GM23338 (cell line): ENCODE measurements around the gene ZNF536.

Source experiments
- CREB1 ChIP-seq: fragments of 250-450 bp; sonication (Bioruptor Pico); IDR thresholded peaks from 2 replicates; pipeline ENCODE4 v1.5.0; 2020; ENCODE audit warnings: low read depth, mild to moderate bottlenecking, moderate library complexity
- CTCF ChIP-seq, 2 experiments: fragments of 200-600 bp in 1 of 2; sonication (generic) in 1 of 2; conservative IDR thresholded peaks; 2 replicates each; pipeline versions ENCODE4 v1.5.1 to v1.6.1; 2016 to 2017; ENCODE audit warnings: antibody characterized with exemption in 2 of 2, low read depth in 2 of 2, mild to moderate bottlenecking in 2 of 2, moderate library complexity in 1 of 2
- EZH2 ChIP-seq: fragments of 200-600 bp; sonication (generic); IDR thresholded peaks from one replicate; pipeline ENCODE4 v1.8.0; 2017; ENCODE audit warnings: antibody characterized with exemption, mild to moderate bottlenecking, low read depth; ENCODE audit not compliant: unreplicated experiment
- EZH2phosphoT487 ChIP-seq: fragments of 200-600 bp; sonication (generic); IDR thresholded peaks from one replicate; pipeline ENCODE4 v1.8.1; 2018; ENCODE audit warnings: antibody characterized with exemption; ENCODE audit not compliant: unreplicated experiment
- JUNB ChIP-seq: IDR thresholded peaks from one replicate; pipeline ENCODE4 v1.6.1; 2016; ENCODE audit warnings: antibody characterized with exemption; ENCODE audit not compliant: unreplicated experiment
- NANOG ChIP-seq: IDR thresholded peaks from 2 replicates; pipeline ENCODE4 v1.6.1; 2016; ENCODE audit warnings: antibody characterized with exemption, borderline replicate concordance
- POLR2AphosphoS5 ChIP-seq: IDR thresholded peaks from 2 replicates; pipeline ENCODE4 v1.6.1; 2016; ENCODE audit warnings: antibody characterized with exemption, low read depth
- REST ChIP-seq: IDR thresholded peaks from one replicate; pipeline ENCODE4 v1.6.1; 2018; ENCODE audit warnings: antibody characterized with exemption; ENCODE audit not compliant: unreplicated experiment
- STAT1 ChIP-seq: IDR thresholded peaks from one replicate; pipeline ENCODE4 v1.6.1; 2016; ENCODE audit warnings: antibody characterized with exemption; ENCODE audit not compliant: unreplicated experiment
- ZNF114 ChIP-seq: fragments of 250-450 bp; sonication (Bioruptor Pico); IDR thresholded peaks from 2 replicates; pipeline ENCODE4 v1.5.0; 2020; ENCODE audit warnings: mild to moderate bottlenecking, moderate library complexity
- ZNF331 ChIP-seq: fragments of 250-450 bp; sonication (Bioruptor Pico); IDR thresholded peaks from 2 replicates; pipeline ENCODE4 v1.5.0; 2020; ENCODE audit warnings: low read depth, mild to moderate bottlenecking, moderate library complexity
- TF ChIP-seq, protein P1 (sequence below): fragments of 250-450 bp; sonication (Bioruptor Pico); IDR thresholded peaks from 2 replicates; pipeline ENCODE4 v1.5.0; 2020; ENCODE audit warnings: mild to moderate bottlenecking, moderate library complexity
- TF ChIP-seq, protein P2 (sequence below): IDR thresholded peaks from 2 replicates; pipeline ENCODE4 v1.6.1; 2016; ENCODE audit warnings: antibody characterized with exemption

GRCh38 chr19:30481063-30481462 lies 108.9 kb downstream of the ZNF536 start:
- no peak for TF ChIP-seq EZH2
- no peak for TF ChIP-seq CTCF (conservative IDR thresholded peaks at IDR 0.05; ENCODE audit: low read depth in 2 of 2)
- TF ChIP-seq EZH2phosphoT487, result no peak
- TF ChIP-seq REST, result no peak
- no peak for TF ChIP-seq JUNB
- TF ChIP-seq POLR2AphosphoS5, result no peak
- TF ChIP-seq STAT1, result no peak
- no peak for TF ChIP-seq CREB1 (CRISPR knock-in tag)
- no peak for TF ChIP-seq ZNF331
- TF ChIP-seq, protein P1, sequence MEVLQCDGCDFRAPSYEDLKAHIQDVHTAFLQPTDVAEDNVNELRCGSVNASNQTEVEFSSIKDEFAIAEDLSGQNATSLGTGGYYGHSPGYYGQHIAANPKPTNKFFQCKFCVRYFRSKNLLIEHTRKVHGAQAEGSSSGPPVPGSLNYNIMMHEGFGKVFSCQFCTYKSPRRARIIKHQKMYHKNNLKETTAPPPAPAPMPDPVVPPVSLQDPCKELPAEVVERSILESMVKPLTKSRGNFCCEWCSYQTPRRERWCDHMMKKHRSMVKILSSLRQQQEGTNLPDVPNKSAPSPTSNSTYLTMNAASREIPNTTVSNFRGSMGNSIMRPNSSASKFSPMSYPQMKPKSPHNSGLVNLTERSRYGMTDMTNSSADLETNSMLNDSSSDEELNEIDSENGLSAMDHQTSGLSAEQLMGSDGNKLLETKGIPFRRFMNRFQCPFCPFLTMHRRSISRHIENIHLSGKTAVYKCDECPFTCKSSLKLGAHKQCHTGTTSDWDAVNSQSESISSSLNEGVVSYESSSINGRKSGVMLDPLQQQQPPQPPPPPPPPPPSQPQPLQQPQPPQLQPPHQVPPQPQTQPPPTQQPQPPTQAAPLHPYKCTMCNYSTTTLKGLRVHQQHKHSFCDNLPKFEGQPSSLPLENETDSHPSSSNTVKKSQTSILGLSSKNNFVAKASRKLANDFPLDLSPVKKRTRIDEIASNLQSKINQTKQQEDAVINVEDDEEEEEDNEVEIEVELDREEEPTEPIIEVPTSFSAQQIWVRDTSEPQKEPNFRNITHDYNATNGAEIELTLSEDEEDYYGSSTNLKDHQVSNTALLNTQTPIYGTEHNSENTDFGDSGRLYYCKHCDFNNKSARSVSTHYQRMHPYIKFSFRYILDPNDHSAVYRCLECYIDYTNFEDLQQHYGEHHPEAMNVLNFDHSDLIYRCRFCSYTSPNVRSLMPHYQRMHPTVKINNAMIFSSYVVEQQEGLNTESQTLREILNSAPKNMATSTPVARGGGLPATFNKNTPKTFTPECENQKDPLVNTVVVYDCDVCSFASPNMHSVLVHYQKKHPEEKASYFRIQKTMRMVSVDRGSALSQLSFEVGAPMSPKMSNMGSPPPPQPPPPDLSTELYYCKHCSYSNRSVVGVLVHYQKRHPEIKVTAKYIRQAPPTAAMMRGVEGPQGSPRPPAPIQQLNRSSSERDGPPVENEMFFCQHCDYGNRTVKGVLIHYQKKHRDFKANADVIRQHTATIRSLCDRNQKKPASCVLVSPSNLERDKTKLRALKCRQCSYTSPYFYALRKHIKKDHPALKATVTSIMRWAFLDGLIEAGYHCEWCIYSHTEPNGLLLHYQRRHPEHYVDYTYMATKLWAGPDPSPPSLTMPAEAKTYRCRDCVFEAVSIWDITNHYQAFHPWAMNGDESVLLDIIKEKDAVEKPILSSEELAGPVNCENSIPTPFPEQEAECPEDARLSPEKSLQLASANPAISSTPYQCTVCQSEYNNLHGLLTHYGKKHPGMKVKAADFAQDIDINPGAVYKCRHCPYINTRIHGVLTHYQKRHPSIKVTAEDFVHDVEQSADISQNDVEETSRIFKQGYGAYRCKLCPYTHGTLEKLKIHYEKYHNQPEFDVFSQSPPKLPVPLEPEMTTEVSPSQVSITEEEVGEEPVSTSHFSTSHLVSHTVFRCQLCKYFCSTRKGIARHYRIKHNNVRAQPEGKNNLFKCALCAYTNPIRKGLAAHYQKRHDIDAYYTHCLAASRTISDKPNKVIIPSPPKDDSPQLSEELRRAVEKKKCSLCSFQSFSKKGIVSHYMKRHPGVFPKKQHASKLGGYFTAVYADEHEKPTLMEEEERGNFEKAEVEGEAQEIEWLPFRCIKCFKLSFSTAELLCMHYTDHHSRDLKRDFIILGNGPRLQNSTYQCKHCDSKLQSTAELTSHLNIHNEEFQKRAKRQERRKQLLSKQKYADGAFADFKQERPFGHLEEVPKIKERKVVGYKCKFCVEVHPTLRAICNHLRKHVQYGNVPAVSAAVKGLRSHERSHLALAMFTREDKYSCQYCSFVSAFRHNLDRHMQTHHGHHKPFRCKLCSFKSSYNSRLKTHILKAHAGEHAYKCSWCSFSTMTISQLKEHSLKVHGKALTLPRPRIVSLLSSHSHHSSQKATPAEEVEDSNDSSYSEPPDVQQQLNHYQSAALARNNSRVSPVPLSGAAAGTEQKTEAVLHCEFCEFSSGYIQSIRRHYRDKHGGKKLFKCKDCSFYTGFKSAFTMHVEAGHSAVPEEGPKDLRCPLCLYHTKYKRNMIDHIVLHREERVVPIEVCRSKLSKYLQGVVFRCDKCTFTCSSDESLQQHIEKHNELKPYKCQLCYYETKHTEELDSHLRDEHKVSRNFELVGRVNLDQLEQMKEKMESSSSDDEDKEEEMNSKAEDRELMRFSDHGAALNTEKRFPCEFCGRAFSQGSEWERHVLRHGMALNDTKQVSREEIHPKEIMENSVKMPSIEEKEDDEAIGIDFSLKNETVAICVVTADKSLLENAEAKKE (CRISPR knock-in tag), result no peak
- TF ChIP-seq, protein P2, sequence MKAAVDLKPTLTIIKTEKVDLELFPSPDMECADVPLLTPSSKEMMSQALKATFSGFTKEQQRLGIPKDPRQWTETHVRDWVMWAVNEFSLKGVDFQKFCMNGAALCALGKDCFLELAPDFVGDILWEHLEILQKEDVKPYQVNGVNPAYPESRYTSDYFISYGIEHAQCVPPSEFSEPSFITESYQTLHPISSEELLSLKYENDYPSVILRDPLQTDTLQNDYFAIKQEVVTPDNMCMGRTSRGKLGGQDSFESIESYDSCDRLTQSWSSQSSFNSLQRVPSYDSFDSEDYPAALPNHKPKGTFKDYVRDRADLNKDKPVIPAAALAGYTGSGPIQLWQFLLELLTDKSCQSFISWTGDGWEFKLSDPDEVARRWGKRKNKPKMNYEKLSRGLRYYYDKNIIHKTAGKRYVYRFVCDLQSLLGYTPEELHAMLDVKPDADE, result no peak
- no peak for TF ChIP-seq NANOG
- TF ChIP-seq ZNF114, result no peak
